Astrocyte of the cerebellum (primary cell): ENCODE data around the gene DYNC1H1.

Source experiments
- DNase-seq: peaks from one replicate; pipeline ENCODE4 v3.0.0-alpha.2; 2011; ENCODE audit warnings: low read depth
- H3K4me3 ChIP-seq: 2 replicates; pipeline ENCODE4 v1.5.1; 2011; ENCODE audit warnings: mild to moderate bottlenecking, low read depth, low read length, moderate library complexity
- CTCF ChIP-seq: IDR thresholded peaks from 2 replicates; pipeline ENCODE4 v1.5.1; 2012; ENCODE audit warnings: low read length, low read depth, moderate library complexity, mild to moderate bottlenecking; ENCODE audit errors: missing control alignments
- in situ Hi-C: cut with HindIII; loops from 2 replicates; pipeline ENCODE4 v1.10.0; 2017; ENCODE audit warnings: low sequenced_read_pairs

DYNC1H1 gene

GRCh38 chr14:101929096-101929495, 35.3 kb upstream of the DYNC1H1 start:
- no peak for DNase-seq
- in situ Hi-C loops = no loop called here
- no peak for TF ChIP-seq CTCF
- no peak overlapping the region for H3K4me3 ChIP-seq

GRCh38 chr14:101929946-101930345, 34.4 kb upstream of the DYNC1H1 start:
- no peak for DNase-seq
- in situ Hi-C loops = no loop called here
- no peak overlapping the region for H3K4me3 ChIP-seq
- TF ChIP-seq CTCF = no peak

- TF ChIP-seq CTCF = no peak
- in situ Hi-C loops = no loop called here
- no peak overlapping the region for H3K4me3 ChIP-seq
- no peak for DNase-seq
These were observed 31.7 kb upstream of the DYNC1H1 start for GRCh38 chr14:101932673-101933072.

GRCh38 chr14:101933209-101933608, 31.2 kb upstream of the DYNC1H1 start:
- in situ Hi-C loops = no loop called here
- DNase-seq = no peak
- no peak overlapping the region for H3K4me3 ChIP-seq
- TF ChIP-seq CTCF = no peak

- in situ Hi-C loops = no loop called here
- DNase-seq = no peak
- H3K4me3 ChIP-seq = no peak overlapping the region
- no peak for TF ChIP-seq CTCF
These were observed 29.7 kb upstream of the DYNC1H1 start for GRCh38 chr14:101934601-101935150.

GRCh38 chr14:101937926-101938767, 26.2 kb upstream of the DYNC1H1 start:
- no peak for TF ChIP-seq CTCF
- no peak for DNase-seq
- in situ Hi-C loops = no loop called here
- H3K4me3 ChIP-seq = no peak overlapping the region
